Colonic mucosa (tissue), 4 donors: ENCODE measurements around the gene FANCF. TPM values are rescaled to one million over a fixed set of nuclear protein-coding genes. Genes with fewer than 3 reads are reported as not detected.
"Not testable (repeated sequence)": the region's sequence is repeated elsewhere in the genome, so short reads cannot be mapped to it uniquely, and the experiment has no call there.

Source experiments
- DNase-seq: peaks from one replicate; pipeline ENCODE4 v3.0.0-alpha.2; 2020
- H3K27ac ChIP-seq: fragments of 200-600 bp; one replicate; pipeline ENCODE4 v1.8.0; 2021
- H3K27me3 ChIP-seq: fragments of 200-600 bp; one replicate; pipeline ENCODE4 v1.8.0; 2021
- H3K36me3 ChIP-seq: fragments of 200-600 bp; one replicate; pipeline ENCODE4 v1.8.0; 2021
- H3K4me1 ChIP-seq: fragments of 200-600 bp; one replicate; pipeline ENCODE4 v1.8.0; 2021; ENCODE audit warnings: mild to moderate bottlenecking
- H3K4me3 ChIP-seq: fragments of 200-600 bp; one replicate; pipeline ENCODE4 v1.8.0; 2021
- H3K9ac ChIP-seq, 2 donors: one replicate each; pipeline ENCODE4 v1.7.0; 2013; ENCODE audit warnings: control low read depth in 2 of 2, low read depth in 2 of 2, low read length in 2 of 2
- H3K9me3 ChIP-seq: fragments of 200-600 bp; one replicate; pipeline ENCODE4 v1.8.0; 2021
- CTCF ChIP-seq: fragments of 200-600 bp; IDR thresholded peaks from one replicate; pipeline ENCODE4 v1.8.0; 2022; ENCODE audit warnings: antibody characterized with exemption, mild to moderate bottlenecking
- intact Hi-C: fragments of 100-400 bp; cut with DNase I; formaldehyde crosslinking; loops from one replicate; pipeline ENCODE4 v1.14.1; 2022
- total RNA-seq, 2 donors: library from RNA; stranded (reverse); fragmentation: NEBNext Ultra II Directional in 1 of 2; extraction: Animal tissue kit (Norgen Biotek cat#: 25700) in 1 of 2; gene quantifications; one replicate each; pipeline ENCODE4 v1.2.1, GENCODE V29; 2021
- donor health status: healthy.
- donor health status: DM: no; HTN: no; CAD: no.
- donor health status: DM: no; HTN: no; CAD: no.

Gene FANCF
- total RNA-seq, 2 donors from 2014 or later: 13.4 to 18.8 TPM

- no peaks in the 10 kb centered on the region for H3K27me3 ChIP-seq
- intact Hi-C loops: no loop called here
- no peak overlapping the region for H3K4me3 ChIP-seq
- H3K36me3 ChIP-seq: no peaks in the 10 kb centered on the region
- DNase-seq: no peak
- no peak overlapping the region for H3K27ac ChIP-seq
- no peaks in the 10 kb centered on the region for H3K9me3 ChIP-seq
- no peak overlapping the region for H3K9ac ChIP-seq
- no peaks in the 10 kb centered on the region for H3K4me1 ChIP-seq
- TF ChIP-seq CTCF: no peak
These were observed 31.6 kb upstream of the FANCF start for GRCh38 chr11:22657101-22657694.

GRCh38 chr11:22656130-22656529 is 30.5 kb upstream of the FANCF start:
- TF ChIP-seq CTCF: no peak
- H3K9ac ChIP-seq: no peak overlapping the region
- no peak for DNase-seq
- H3K4me1 ChIP-seq: no peaks in the 10 kb centered on the region
- no peaks in the 10 kb centered on the region for H3K36me3 ChIP-seq
- H3K4me3 ChIP-seq: no peak overlapping the region
- H3K27ac ChIP-seq: no peak overlapping the region
- no peaks in the 10 kb centered on the region for H3K9me3 ChIP-seq
- H3K27me3 ChIP-seq: no peaks in the 10 kb centered on the region
- intact Hi-C loops: no loop called here

GRCh38 chr11:22652346-22652745 is 26.7 kb upstream of the FANCF start:
- H3K27ac ChIP-seq, H3K9ac ChIP-seq, DNase-seq, H3K9me3 ChIP-seq, H3K36me3 ChIP-seq, H3K27me3 ChIP-seq, H3K4me3 ChIP-seq, H3K4me1 ChIP-seq, intact Hi-C loops: not testable (repeated sequence)

GRCh38 chr11:22641559-22641958 is 15.9 kb upstream of the FANCF start:
- no peak overlapping the region for H3K4me3 ChIP-seq
- no peak overlapping the region for H3K27ac ChIP-seq
- no peak for DNase-seq
- no peaks in the 10 kb centered on the region for H3K36me3 ChIP-seq
- intact Hi-C loops: no loop called here
- no peaks in the 10 kb centered on the region for H3K4me1 ChIP-seq
- no peak overlapping the region for H3K9ac ChIP-seq
- no peaks in the 10 kb centered on the region for H3K27me3 ChIP-seq
- TF ChIP-seq CTCF: no peak
- H3K9me3 ChIP-seq: no peaks in the 10 kb centered on the region

- Histone ChIP-seq H3K4me1 (no peaks in the 10 kb centered on the region), H3K4me3 (no peak overlapping the region), H3K27me3 (no peaks in the 10 kb centered on the region), H3K27ac (no peak overlapping the region), H3K9ac (no peak overlapping the region), H3K36me3 (no peaks in the 10 kb centered on the region), H3K9me3 (no peaks in the 10 kb centered on the region)
- intact Hi-C loops: no loop called here
- no peak for TF ChIP-seq CTCF
- DNase-seq: no peak
These were observed 15.2 kb upstream of the FANCF start for GRCh38 chr11:22640862-22641261.

- TF ChIP-seq CTCF: no peak
- no peak overlapping the region for H3K27ac ChIP-seq
- H3K9ac ChIP-seq: no peak overlapping the region
- intact Hi-C loops: no loop called here
- H3K36me3 ChIP-seq: no peaks in the 10 kb centered on the region
- DNase-seq: no peak
- H3K27me3 ChIP-seq: no peaks in the 10 kb centered on the region
- H3K4me1 ChIP-seq: no peaks in the 10 kb centered on the region
- H3K9me3 ChIP-seq: no peaks in the 10 kb centered on the region
- H3K4me3 ChIP-seq: no peak overlapping the region
These were observed 10.1 kb upstream of the FANCF start for GRCh38 chr11:22635689-22636088.
